Effector memory CD4-positive, alpha-beta T cell (primary cell): Measurements from ENCODE around the gene SOD1.

Experiments
- DNase-seq, 3 donors: peaks; one replicate each; pipeline ENCODE4 v3.0.0-alpha.2; 2020
- H3K27ac ChIP-seq: 2 replicates; pipeline ENCODE4 v1.7.0; 2013; ENCODE audit warnings: mild to moderate bottlenecking, low read length, moderate library complexity; ENCODE audit not compliant: insufficient read depth, poor library complexity, severe bottlenecking
- H3K27me3 ChIP-seq: replicated peaks from 2 replicates; pipeline ENCODE4 v1.7.0; 2013; ENCODE audit warnings: mild to moderate bottlenecking, low read length; ENCODE audit not compliant: insufficient read depth, control insufficient read depth, poor library complexity, severe bottlenecking
- H3K36me3 ChIP-seq: 2 replicates; pipeline ENCODE4 v1.7.0; 2013; ENCODE audit warnings: mild to moderate bottlenecking, low read length, moderate library complexity; ENCODE audit not compliant: control insufficient read depth, insufficient read depth
- H3K4me1 ChIP-seq: 2 replicates; pipeline ENCODE4 v1.7.0; 2013; ENCODE audit warnings: low read length, mild to moderate bottlenecking; ENCODE audit not compliant: control insufficient read depth, insufficient read depth, poor library complexity, severe bottlenecking
- H3K4me3 ChIP-seq: 2 replicates; pipeline ENCODE4 v1.7.0; 2013; ENCODE audit warnings: low read length, low read depth, mild to moderate bottlenecking; ENCODE audit not compliant: insufficient read depth, poor library complexity, severe bottlenecking
- H3K9me3 ChIP-seq: 2 replicates; pipeline ENCODE4 v1.7.0; 2013; ENCODE audit warnings: mild to moderate bottlenecking, low read length, moderate library complexity; ENCODE audit not compliant: control insufficient read depth

SOD1 gene

GRCh38 chr21:31698461-31698860 is 39.0 kb downstream of the SOD1 start:
- no peaks in the 10 kb centered on the region for H3K4me1 ChIP-seq
- peaks cover 78% of the 10 kb centered on the region for H3K36me3 ChIP-seq
- DNase-seq = no peak
- H3K27ac ChIP-seq = no peak overlapping the region
- H3K4me3 ChIP-seq = no peak overlapping the region
- H3K27me3 ChIP-seq = no peaks in the 10 kb centered on the region
- H3K9me3 ChIP-seq = no peaks in the 10 kb centered on the region

GRCh38 chr21:31700040-31700439 is 40.5 kb downstream of the SOD1 start:
- Histone ChIP-seq H3K36me3 (peaks cover 63% of the 10 kb centered on the region), H3K27ac (no peak overlapping the region)

GRCh38 chr21:31706562-31706961 is 47.1 kb downstream of the SOD1 start:
- Histone ChIP-seq H3K9me3 (no peaks in the 10 kb centered on the region), H3K27me3 (no peaks in the 10 kb centered on the region), H3K36me3 (peaks cover 26% of the 10 kb centered on the region), H3K4me1 (peaks cover 5% of the 10 kb centered on the region), H3K27ac (no peak overlapping the region), H3K4me3 (no peak overlapping the region)
- no peak for DNase-seq

More at GRCh38 chr21:31700040-31700439, 40.5 kb downstream of the SOD1 start:
- no peak overlapping the region for H3K4me3 ChIP-seq
- DNase-seq = no peak
- no peaks in the 10 kb centered on the region for H3K9me3 ChIP-seq
- H3K27me3 ChIP-seq = no peaks in the 10 kb centered on the region
- no peaks in the 10 kb centered on the region for H3K4me1 ChIP-seq

- Histone ChIP-seq H3K27me3 (no peaks in the 10 kb centered on the region), H3K4me1 (peaks cover 5% of the 10 kb centered on the region), H3K4me3 (no peak overlapping the region), H3K36me3 (peaks cover 17% of the 10 kb centered on the region), H3K27ac (no peak overlapping the region), H3K9me3 (no peaks in the 10 kb centered on the region)
- DNase-seq = no peak
Measured at GRCh38 chr21:31707499-31707898, 48.0 kb downstream of the SOD1 start.

- DNase-seq = no peak
- Histone ChIP-seq H3K36me3 (peaks cover 8% of the 10 kb centered on the region), H3K4me3 (no peak overlapping the region), H3K27me3 (no peaks in the 10 kb centered on the region), H3K9me3 (no peaks in the 10 kb centered on the region), H3K4me1 (peaks cover 5% of the 10 kb centered on the region), H3K27ac (no peak overlapping the region)
Measured at GRCh38 chr21:31708541-31708940, 49.0 kb downstream of the SOD1 start.

- H3K9me3 ChIP-seq = no peaks in the 10 kb centered on the region
- H3K36me3 ChIP-seq = peaks cover 8% of the 10 kb centered on the region
- peaks cover 16% of the 10 kb centered on the region for H3K4me1 ChIP-seq
- H3K27me3 ChIP-seq = no peaks in the 10 kb centered on the region
- H3K27ac ChIP-seq = no peak overlapping the region
- DNase-seq = no peak
- no peak overlapping the region for H3K4me3 ChIP-seq
Measured at GRCh38 chr21:31710586-31710985, 51.1 kb downstream of the SOD1 start.

- no peaks in the 10 kb centered on the region for H3K27me3 ChIP-seq
- no peak overlapping the region for H3K4me3 ChIP-seq
- peaks cover 13% of the 10 kb centered on the region for H3K4me1 ChIP-seq
- no peak for DNase-seq
- peaks cover 1% of the 10 kb centered on the region for H3K36me3 ChIP-seq
- no peak overlapping the region for H3K27ac ChIP-seq
- no peaks in the 10 kb centered on the region for H3K9me3 ChIP-seq
Measured at GRCh38 chr21:31711326-31711725, 51.8 kb downstream of the SOD1 start.

GRCh38 chr21:31711745-31712285 is 52.3 kb downstream of the SOD1 start:
- H3K4me1 ChIP-seq = peaks cover 11% of the 10 kb centered on the region
- H3K27me3 ChIP-seq = no peaks in the 10 kb centered on the region
- H3K4me3 ChIP-seq = no peak overlapping the region
- H3K9me3 ChIP-seq = no peaks in the 10 kb centered on the region
- no peaks in the 10 kb centered on the region for H3K36me3 ChIP-seq
- no peak overlapping the region for H3K27ac ChIP-seq
- DNase-seq = no peak

GRCh38 chr21:31713115-31713514 is 53.6 kb downstream of the SOD1 start:
- Histone ChIP-seq H3K4me1 (peaks cover 11% of the 10 kb centered on the region), H3K36me3 (no peaks in the 10 kb centered on the region), H3K4me3 (no peak overlapping the region), H3K9me3 (no peaks in the 10 kb centered on the region), H3K27me3 (no peaks in the 10 kb centered on the region), H3K27ac (no peak overlapping the region)
- DNase-seq = no peak

GRCh38 chr21:31713973-31714740 is 54.7 kb downstream of the SOD1 start:
- no peak for DNase-seq
- no peaks in the 10 kb centered on the region for H3K36me3 ChIP-seq
- peaks cover 11% of the 10 kb centered on the region for H3K4me1 ChIP-seq
- no peak overlapping the region for H3K4me3 ChIP-seq
- H3K27ac ChIP-seq = no peak overlapping the region
- no peaks in the 10 kb centered on the region for H3K27me3 ChIP-seq
- H3K9me3 ChIP-seq = no peaks in the 10 kb centered on the region
